HepG2 (cell line): ENCODE data around the gene NT5C3B. TPM values are rescaled to one million over a fixed set of nuclear protein-coding genes. Genes with fewer than 3 reads are reported as not detected.

ENCODE experiments used
- AHR ChIP-seq: IDR thresholded peaks from 2 replicates; pipeline ENCODE4 v1.6.1; 2018; ENCODE audit warnings: missing genetic modification reagents, missing compliant biosample characterization
- ATF7-NPFF ChIP-seq: sonication (generic); formaldehyde crosslinking; IDR thresholded peaks from 2 replicates; pipeline ENCODE4 v1.8.1; 2023; ENCODE audit warnings: mild to moderate bottlenecking, low read depth, missing genetic modification reagents, moderate library complexity
- CAMTA2 ChIP-seq: sonication (generic); formaldehyde crosslinking; IDR thresholded peaks from 2 replicates; pipeline ENCODE4 v1.4.0; 2020; ENCODE audit warnings: mild to moderate bottlenecking, missing genetic modification reagents, borderline replicate concordance
- GRHL1 ChIP-seq: sonication (generic); formaldehyde crosslinking; conservative IDR thresholded peaks from 2 replicates; pipeline ENCODE4 v1.8.0; 2022; ENCODE audit warnings: missing genetic modification reagents
- PAXIP1 ChIP-seq: sonication (generic); formaldehyde crosslinking; conservative IDR thresholded peaks from 2 replicates; pipeline ENCODE4 v1.4.0; 2020; ENCODE audit warnings: mild to moderate bottlenecking, missing genetic modification reagents, moderate library complexity
- POLR2AphosphoS2 ChIP-seq: IDR thresholded peaks from 2 replicates; pipeline ENCODE4 v1.6.1; 2011; ENCODE audit warnings: low read depth, low read length, improper control_type of control experiment
- ZNF235 ChIP-seq: sonication (generic); formaldehyde crosslinking; IDR thresholded peaks from 2 replicates; pipeline ENCODE4 v1.8.1; 2023; ENCODE audit warnings: mild to moderate bottlenecking, missing genetic modification reagents, borderline replicate concordance
- ZNF3 ChIP-seq: IDR thresholded peaks from 2 replicates; pipeline ENCODE4 v1.7.0; 2017; ENCODE audit warnings: inconsistent platforms
- ZNF318 ChIP-seq: sonication (generic); formaldehyde crosslinking; IDR thresholded peaks from 2 replicates; pipeline ENCODE4 v1.4.0; 2020; ENCODE audit warnings: mild to moderate bottlenecking, missing genetic modification reagents
- ZNF687 ChIP-seq: sonication (generic); formaldehyde crosslinking; IDR thresholded peaks from 2 replicates; pipeline ENCODE4 v1.5.1; 2020; ENCODE audit warnings: mild to moderate bottlenecking, missing genetic modification reagents, moderate library complexity
- polyA plus RNA-seq, 8 experiments: library from polyadenylated mRNA; depleted of rRNA in 3 of 8; stranded (reverse) in 7 of 8; unstranded in 1 of 8; fragments of >200 nt; fragmentation: Illumina TruSeq in 4 of 8; extraction: Trizol in 4 of 8; gene quantifications; 2 replicates each; pipeline versions ENCODE4 v1.2.1 to v1.2.3, GENCODE V29; 2011 to 2016; ENCODE audit warnings: low read depth in 4 of 8, missing spikeins in 1 of 8, mixed read lengths in 1 of 8; ENCODE audit not compliant: insufficient read depth in 1 of 8
- total RNA-seq, 5 experiments: library from RNA; depleted of rRNA; stranded (reverse); fragments of >200 nt; fragmentation: Illumina TruSeq; extraction: Trizol; gene quantifications; 2 replicates each; pipeline ENCODE4 v1.2.3, GENCODE V29; 2016; ENCODE audit warnings: low read depth in 1 of 5

Gene NT5C3B
- total and polyA plus RNA-seq, 2 of the 13 experiments (the other 11 are each of a cell fraction or from before 2014, with no cell fraction given), result 104 to 126 TPM

- TF ChIP-seq ZNF318 (CRISPR knock-in tag) (0 out of 2 replicates have a peak, but pooled peaks have one; percentile 42), ZNF3 (CRISPR knock-in tag) (no peak), ATF7-NPFF (CRISPR knock-in tag) (no peak), PAXIP1 (CRISPR knock-in tag) (peak; percentile 77), ZNF235 (CRISPR knock-in tag) (no peak), CAMTA2 (CRISPR knock-in tag) (no peak), AHR (no peak), GRHL1 (CRISPR knock-in tag) (no peak), ZNF687 (peak; percentile 75), POLR2AphosphoS2 (no peak)
Observed at GRCh38 chr17:41800601-41801373, 35.2 kb downstream of the NT5C3B start (continued).
